GM12873 (cell line): ENCODE measurements around the gene ILK.

Experiments used
- CTCF ChIP-seq: IDR thresholded peaks from 2 replicates; pipeline ENCODE4 v1.5.1; 2012; ENCODE audit warnings: low read depth, mild to moderate bottlenecking, moderate library complexity, low read length, control low read depth; ENCODE audit not compliant: insufficient read depth; ENCODE audit errors: missing control alignments

The ILK gene

DNA sequence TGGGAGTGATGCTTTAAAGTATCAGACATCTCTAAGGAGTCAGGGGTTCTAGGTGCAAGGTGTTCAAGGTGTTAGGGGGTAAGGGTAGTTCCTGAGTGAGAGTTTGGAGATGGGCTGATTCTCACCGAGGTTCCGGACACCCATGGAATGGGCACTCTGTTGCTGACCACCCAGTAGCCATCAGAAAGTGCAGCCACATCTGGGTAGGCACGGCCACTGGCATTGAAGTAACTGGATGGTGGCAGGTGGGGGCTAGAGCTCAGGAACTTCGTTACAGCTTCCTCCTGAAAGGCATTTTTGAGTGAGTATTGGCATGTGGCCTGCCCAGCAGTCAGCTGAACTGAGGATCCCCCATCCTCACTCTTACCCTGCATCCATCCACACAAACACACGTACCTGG is 11.5 kb downstream of the ILK start:
- no peak for TF ChIP-seq CTCF

- no peak for TF ChIP-seq CTCF
Observed at GRCh38 chr11:6615882-6616585, 12.5 kb downstream of the ILK start.

DNA sequence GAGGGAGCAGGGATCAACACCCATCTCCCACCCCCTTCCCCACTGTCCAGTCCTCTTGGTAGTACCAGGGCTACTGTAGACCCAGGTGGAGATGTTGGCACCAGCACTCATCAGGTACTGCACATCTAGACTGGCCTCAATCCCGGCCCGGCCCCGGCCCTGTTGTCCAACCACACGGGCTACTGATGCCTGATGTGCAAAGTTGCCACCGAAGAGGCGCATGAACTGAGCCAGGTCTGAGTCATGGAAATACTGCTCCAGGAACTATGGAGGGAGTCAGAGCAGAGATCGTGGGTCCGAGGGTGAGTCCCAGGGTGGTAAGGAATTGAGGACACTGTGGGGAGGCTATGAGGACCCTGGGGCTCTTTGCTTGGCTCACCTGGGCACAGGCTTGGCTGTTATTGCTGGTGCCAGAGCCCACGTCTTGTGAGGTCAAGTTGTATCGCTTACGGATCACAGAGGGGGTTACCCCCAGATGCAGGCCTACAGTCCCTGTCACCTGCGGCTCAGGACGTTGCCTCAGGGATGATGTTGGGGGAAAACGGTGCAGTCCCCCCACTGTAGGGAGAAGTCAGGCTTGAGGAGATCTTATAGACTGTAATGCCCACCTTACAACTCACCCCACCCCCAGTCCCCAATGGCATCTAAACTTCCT is 13.1 kb downstream of the ILK start:
- no peak for TF ChIP-seq CTCF

DNA sequence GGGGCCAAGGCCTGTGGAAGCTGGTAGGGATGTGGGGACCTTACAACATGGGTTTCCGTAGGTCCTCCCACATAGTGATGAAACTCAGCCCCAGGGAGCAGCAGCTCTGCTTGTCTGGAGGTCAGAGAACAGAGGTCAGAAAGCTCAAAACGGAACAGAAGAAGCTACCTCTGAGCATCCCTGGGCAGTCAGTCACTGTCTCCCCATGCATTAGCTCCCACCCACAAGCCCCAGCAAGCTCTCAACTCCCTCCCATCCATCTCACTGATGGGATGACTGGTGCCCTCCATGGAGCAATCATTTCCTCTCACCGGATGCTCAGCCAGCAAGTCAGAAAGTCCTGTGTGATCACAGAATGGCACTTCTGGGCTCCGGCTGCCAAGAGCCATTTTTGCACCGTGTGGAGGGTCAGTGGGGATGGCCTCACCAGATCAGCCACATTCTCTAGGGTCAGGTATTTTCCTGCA is 13.8 kb downstream of the ILK start:
- TF ChIP-seq CTCF: no peak

DNA sequence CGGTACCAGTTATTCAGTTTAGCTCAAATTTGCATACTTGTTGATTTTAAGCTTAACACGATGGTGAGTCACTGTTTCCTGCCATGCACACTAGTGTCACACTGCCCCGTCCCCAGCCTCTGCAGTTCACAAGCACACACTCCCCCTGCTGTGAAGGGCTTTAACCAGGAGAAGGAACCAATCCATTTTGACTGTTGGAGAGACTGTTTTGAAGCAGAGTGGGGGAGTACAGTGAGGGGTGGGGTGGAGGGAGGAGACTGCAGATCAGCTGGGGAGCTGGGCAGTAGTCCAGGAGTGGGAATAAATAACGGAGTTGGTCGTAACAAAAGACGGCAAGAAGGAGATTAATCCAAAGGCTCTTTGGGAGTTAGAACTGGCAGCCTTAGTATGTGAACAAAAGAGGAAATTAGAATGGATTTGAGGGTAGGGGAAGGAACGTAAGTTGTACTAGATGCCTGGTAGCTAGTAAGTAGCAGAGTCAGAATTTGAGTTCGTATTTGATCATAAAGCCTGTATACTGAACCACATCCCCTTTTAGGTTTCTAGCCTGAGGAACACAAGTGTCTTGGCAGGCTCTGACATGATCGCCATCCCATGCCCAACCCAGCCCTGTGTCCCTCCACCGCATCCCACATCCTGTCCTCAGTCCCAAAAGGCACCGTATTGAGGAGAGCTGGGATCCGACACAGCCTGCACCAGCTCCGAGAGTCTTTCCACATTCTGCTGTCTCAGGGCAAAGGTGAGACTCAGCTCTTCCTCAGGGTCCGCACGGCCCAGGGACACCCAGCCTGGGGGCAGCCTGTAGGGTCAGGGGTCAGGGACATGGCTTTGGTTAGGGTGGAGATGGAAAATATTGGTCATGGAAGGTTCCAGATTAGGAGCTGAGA is 14.8 kb downstream of the ILK start:
- TF ChIP-seq CTCF: no peak

GRCh38 chr11:6619004-6619745 is 15.6 kb downstream of the ILK start, which contains the start of gene TPP1:
Gene TPP1 (minus strand): TSS chr11:6619422. CDS start chr11:6619400, 22 bp downstream.
- no peak for TF ChIP-seq CTCF
